Body of pancreas (tissue), 4 donors: ENCODE results near the gene FOXJ2.

ENCODE experiments used
- POLR2A ChIP-seq, 3 donors: fragments of 450-650 bp; IDR thresholded peaks; one replicate each; pipeline ENCODE4 v1.6.1; 2016; ENCODE audit warnings: antibody characterized with exemption in 3 of 3, mild to moderate bottlenecking in 2 of 3
- TF ChIP-seq, protein P1 (sequence below), 7 experiments: fragments of 450-650 bp in 4 of 7; fragments of 200-600 bp in 3 of 7; sonication (generic) in 3 of 7; IDR thresholded peaks; one replicate each; pipeline ENCODE4 v1.5.1; 2016 to 2019; ENCODE audit warnings: antibody characterized with exemption in 7 of 7

DNA sequence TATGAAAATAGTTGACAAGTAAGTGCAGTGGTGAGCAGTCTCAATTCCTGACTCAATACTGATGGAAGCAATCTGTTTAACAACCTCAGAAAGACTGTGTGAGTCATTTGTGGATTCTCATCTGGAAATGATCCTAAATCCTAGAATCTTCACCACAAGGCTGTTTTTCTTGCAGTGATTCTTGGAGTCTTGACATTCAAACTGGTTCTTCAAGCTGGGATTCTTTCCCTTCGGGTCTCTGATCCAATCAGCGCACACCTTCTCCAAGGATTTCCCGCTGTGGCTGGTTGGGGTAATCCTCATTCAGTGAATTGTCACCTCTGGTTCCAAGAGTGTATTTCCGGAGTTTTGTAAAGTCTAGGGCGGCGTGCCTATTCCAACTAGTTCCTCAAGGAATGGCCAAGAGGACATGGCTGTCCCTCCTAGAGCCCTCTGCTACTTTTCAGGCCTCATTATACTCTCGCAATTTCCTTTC lies 37.7 kb upstream of the FOXJ2 start:
- TF ChIP-seq, protein P1, sequence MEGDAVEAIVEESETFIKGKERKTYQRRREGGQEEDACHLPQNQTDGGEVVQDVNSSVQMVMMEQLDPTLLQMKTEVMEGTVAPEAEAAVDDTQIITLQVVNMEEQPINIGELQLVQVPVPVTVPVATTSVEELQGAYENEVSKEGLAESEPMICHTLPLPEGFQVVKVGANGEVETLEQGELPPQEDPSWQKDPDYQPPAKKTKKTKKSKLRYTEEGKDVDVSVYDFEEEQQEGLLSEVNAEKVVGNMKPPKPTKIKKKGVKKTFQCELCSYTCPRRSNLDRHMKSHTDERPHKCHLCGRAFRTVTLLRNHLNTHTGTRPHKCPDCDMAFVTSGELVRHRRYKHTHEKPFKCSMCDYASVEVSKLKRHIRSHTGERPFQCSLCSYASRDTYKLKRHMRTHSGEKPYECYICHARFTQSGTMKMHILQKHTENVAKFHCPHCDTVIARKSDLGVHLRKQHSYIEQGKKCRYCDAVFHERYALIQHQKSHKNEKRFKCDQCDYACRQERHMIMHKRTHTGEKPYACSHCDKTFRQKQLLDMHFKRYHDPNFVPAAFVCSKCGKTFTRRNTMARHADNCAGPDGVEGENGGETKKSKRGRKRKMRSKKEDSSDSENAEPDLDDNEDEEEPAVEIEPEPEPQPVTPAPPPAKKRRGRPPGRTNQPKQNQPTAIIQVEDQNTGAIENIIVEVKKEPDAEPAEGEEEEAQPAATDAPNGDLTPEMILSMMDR (IDR thresholded peaks at IDR 0.05), result no peak
- TF ChIP-seq POLR2A (IDR thresholded peaks at IDR 0.05), result no peak
